Measurements from ENCODE around the gene ALDH1A1. TPM values are rescaled to one million over a fixed set of nuclear protein-coding genes. Genes with fewer than 3 reads are reported as not detected.

ALDH1A1 gene
- total and polyA plus RNA-seq, 2 donors: 5.6 to 29.1 TPM

GRCh38 chr9:72990397-72991182, 37.7 kb upstream of the ALDH1A1 start:
- WGBS: 97% methylated on average over 1 of the region's 1 CpG
- Histone ChIP-seq H3K4me1 (ENCODE audit: control insufficient read depth in 2 of 2, insufficient read depth in 2 of 2, low read length in 2 of 2) (no peaks in the 10 kb centered on the region), H3K27ac (ENCODE audit: low read depth in 1 of 2, low read length in 1 of 2) (no peak overlapping the region), H3K9me3 (ENCODE audit: control insufficient read depth in 2 of 2, insufficient read depth in 1 of 2, low read length in 1 of 2) (no peaks in the 10 kb centered on the region), H3K36me3 (ENCODE audit: control insufficient read depth in 2 of 2, insufficient read depth in 2 of 2, low read length in 1 of 2) (no peaks in the 10 kb centered on the region), H3K27me3 (ENCODE audit: control insufficient read depth in 2 of 2, insufficient read depth in 1 of 2, low read length in 1 of 2) (no peaks in the 10 kb centered on the region), H3K4me3 (ENCODE audit: low read length in 2 of 2) (no peak overlapping the region)
- no peak for DNase-seq (ENCODE audit: low read depth in 6 of 9, low spot score in 9 of 9)

- Histone ChIP-seq H3K9me3 (ENCODE audit: control insufficient read depth in 2 of 2, insufficient read depth in 1 of 2, low read length in 1 of 2) (no peaks in the 10 kb centered on the region), H3K4me1 (ENCODE audit: control insufficient read depth in 2 of 2, insufficient read depth in 2 of 2, low read length in 2 of 2) (no peaks in the 10 kb centered on the region), H3K36me3 (ENCODE audit: control insufficient read depth in 2 of 2, insufficient read depth in 2 of 2, low read length in 1 of 2) (no peaks in the 10 kb centered on the region), H3K27ac (ENCODE audit: low read depth in 1 of 2, low read length in 1 of 2) (no peak overlapping the region), H3K4me3 (ENCODE audit: low read length in 2 of 2) (no peak overlapping the region), H3K27me3 (ENCODE audit: control insufficient read depth in 2 of 2, insufficient read depth in 1 of 2, low read length in 1 of 2) (no peaks in the 10 kb centered on the region)
- no peak for DNase-seq (ENCODE audit: low read depth in 6 of 9, low spot score in 9 of 9)
- WGBS: 96% methylated on average over 6 of the region's 6 CpGs
Observed at GRCh38 chr9:72986522-72987116, 33.8 kb upstream of the ALDH1A1 start.

GRCh38 chr9:72985746-72986145, 32.9 kb upstream of the ALDH1A1 start:
- no peak overlapping the region for H3K27ac ChIP-seq (ENCODE audit: low read depth in 1 of 2, low read length in 1 of 2)
- no peak for DNase-seq (ENCODE audit: low read depth in 6 of 9, low spot score in 9 of 9)
- no peaks in the 10 kb centered on the region for H3K4me1 ChIP-seq (ENCODE audit: control insufficient read depth in 2 of 2, insufficient read depth in 2 of 2, low read length in 2 of 2)
- WGBS: 96% methylated on average over 3 of the region's 3 CpGs
- H3K36me3 ChIP-seq (ENCODE audit: control insufficient read depth in 2 of 2, insufficient read depth in 2 of 2, low read length in 1 of 2): no peaks in the 10 kb centered on the region
- H3K27me3 ChIP-seq (ENCODE audit: control insufficient read depth in 2 of 2, insufficient read depth in 1 of 2, low read length in 1 of 2): no peaks in the 10 kb centered on the region
- H3K9me3 ChIP-seq (ENCODE audit: control insufficient read depth in 2 of 2, insufficient read depth in 1 of 2, low read length in 1 of 2): no peaks in the 10 kb centered on the region
- H3K4me3 ChIP-seq (ENCODE audit: low read length in 2 of 2): no peak overlapping the region

- no peaks in the 10 kb centered on the region for H3K36me3 ChIP-seq (ENCODE audit: control insufficient read depth in 2 of 2, insufficient read depth in 2 of 2, low read length in 1 of 2)
- H3K27ac ChIP-seq (ENCODE audit: low read depth in 1 of 2, low read length in 1 of 2): no peak overlapping the region
- no peak for DNase-seq (ENCODE audit: low read depth in 6 of 9, low spot score in 9 of 9)
- 98% methylated on average over 3 of the region's 3 CpGs for WGBS
- H3K4me1 ChIP-seq (ENCODE audit: control insufficient read depth in 2 of 2, insufficient read depth in 2 of 2, low read length in 2 of 2): no peaks in the 10 kb centered on the region
- H3K4me3 ChIP-seq (ENCODE audit: low read length in 2 of 2): no peak overlapping the region
- no peaks in the 10 kb centered on the region for H3K27me3 ChIP-seq (ENCODE audit: control insufficient read depth in 2 of 2, insufficient read depth in 1 of 2, low read length in 1 of 2)
- H3K9me3 ChIP-seq (ENCODE audit: control insufficient read depth in 2 of 2, insufficient read depth in 1 of 2, low read length in 1 of 2): no peaks in the 10 kb centered on the region
Observed at GRCh38 chr9:72984991-72985390, 32.1 kb upstream of the ALDH1A1 start.

GRCh38 chr9:72984226-72984947, 31.5 kb upstream of the ALDH1A1 start:
- 99% methylated on average over 2 of the region's 2 CpGs for WGBS
- Histone ChIP-seq H3K4me3 (ENCODE audit: low read length in 2 of 2) (no peak overlapping the region), H3K9me3 (ENCODE audit: control insufficient read depth in 2 of 2, insufficient read depth in 1 of 2, low read length in 1 of 2) (no peaks in the 10 kb centered on the region), H3K36me3 (ENCODE audit: control insufficient read depth in 2 of 2, insufficient read depth in 2 of 2, low read length in 1 of 2) (no peaks in the 10 kb centered on the region), H3K4me1 (ENCODE audit: control insufficient read depth in 2 of 2, insufficient read depth in 2 of 2, low read length in 2 of 2) (no peaks in the 10 kb centered on the region), H3K27ac (ENCODE audit: low read depth in 1 of 2, low read length in 1 of 2) (no peak overlapping the region), H3K27me3 (ENCODE audit: control insufficient read depth in 2 of 2, insufficient read depth in 1 of 2, low read length in 1 of 2) (no peaks in the 10 kb centered on the region)
- no peak for DNase-seq (ENCODE audit: low read depth in 6 of 9, low spot score in 9 of 9)

GRCh38 chr9:72983512-72984225, 30.8 kb upstream of the ALDH1A1 start:
- Histone ChIP-seq H3K27ac (ENCODE audit: low read depth in 1 of 2, low read length in 1 of 2) (no peak overlapping the region), H3K27me3 (ENCODE audit: control insufficient read depth in 2 of 2, insufficient read depth in 1 of 2, low read length in 1 of 2) (no peaks in the 10 kb centered on the region), H3K4me1 (ENCODE audit: control insufficient read depth in 2 of 2, insufficient read depth in 2 of 2, low read length in 2 of 2) (no peaks in the 10 kb centered on the region), H3K9me3 (ENCODE audit: control insufficient read depth in 2 of 2, insufficient read depth in 1 of 2, low read length in 1 of 2) (no peaks in the 10 kb centered on the region), H3K4me3 (ENCODE audit: low read length in 2 of 2) (no peak overlapping the region), H3K36me3 (ENCODE audit: control insufficient read depth in 2 of 2, insufficient read depth in 2 of 2, low read length in 1 of 2) (no peaks in the 10 kb centered on the region)
- 88% methylated on average over 5 of the region's 5 CpGs for WGBS
- DNase-seq (ENCODE audit: low read depth in 6 of 9, low spot score in 9 of 9): no peak

GRCh38 chr9:72983056-72983455, 30.2 kb upstream of the ALDH1A1 start:
- Histone ChIP-seq H3K27ac (ENCODE audit: low read depth in 1 of 2, low read length in 1 of 2) (no peak overlapping the region), H3K36me3 (ENCODE audit: control insufficient read depth in 2 of 2, insufficient read depth in 2 of 2, low read length in 1 of 2) (no peaks in the 10 kb centered on the region)
- DNase-seq (ENCODE audit: low read depth in 6 of 9, low spot score in 9 of 9): no peak

GRCh38 chr9:72982146-72982799, 29.4 kb upstream of the ALDH1A1 start:
- Histone ChIP-seq H3K4me3 (ENCODE audit: low read length in 2 of 2) (no peak overlapping the region), H3K27ac (ENCODE audit: low read depth in 1 of 2, low read length in 1 of 2) (no peak overlapping the region), H3K27me3 (ENCODE audit: control insufficient read depth in 2 of 2, insufficient read depth in 1 of 2, low read length in 1 of 2) (no peaks in the 10 kb centered on the region), H3K9me3 (ENCODE audit: control insufficient read depth in 2 of 2, insufficient read depth in 1 of 2, low read length in 1 of 2) (no peaks in the 10 kb centered on the region), H3K36me3 (ENCODE audit: control insufficient read depth in 2 of 2, insufficient read depth in 2 of 2, low read length in 1 of 2) (no peaks in the 10 kb centered on the region), H3K4me1 (ENCODE audit: control insufficient read depth in 2 of 2, insufficient read depth in 2 of 2, low read length in 2 of 2) (no peaks in the 10 kb centered on the region)
- DNase-seq (ENCODE audit: low read depth in 6 of 9, low spot score in 9 of 9): no peak
- WGBS: 89% methylated on average over 5 of the region's 5 CpGs

More at GRCh38 chr9:72983056-72983455, 30.2 kb upstream of the ALDH1A1 start:
- Histone ChIP-seq H3K27me3 (ENCODE audit: control insufficient read depth in 2 of 2, insufficient read depth in 1 of 2, low read length in 1 of 2) (no peaks in the 10 kb centered on the region), H3K4me3 (ENCODE audit: low read length in 2 of 2) (no peak overlapping the region), H3K4me1 (ENCODE audit: control insufficient read depth in 2 of 2, insufficient read depth in 2 of 2, low read length in 2 of 2) (no peaks in the 10 kb centered on the region), H3K9me3 (ENCODE audit: control insufficient read depth in 2 of 2, insufficient read depth in 1 of 2, low read length in 1 of 2) (no peaks in the 10 kb centered on the region)
